Measurements from ENCODE around the gene TMPO. TPM values are rescaled to one million over a fixed set of nuclear protein-coding genes. Genes with fewer than 3 reads are reported as not detected.
"Not testable (repeated sequence)": the region's sequence is repeated elsewhere in the genome, so short reads cannot be mapped to it uniquely, and the experiment has no call there.

The TMPO gene
- polyA plus RNA-seq, 10 donors: 55.8 to 114 (median 82.6) TPM

DNA sequence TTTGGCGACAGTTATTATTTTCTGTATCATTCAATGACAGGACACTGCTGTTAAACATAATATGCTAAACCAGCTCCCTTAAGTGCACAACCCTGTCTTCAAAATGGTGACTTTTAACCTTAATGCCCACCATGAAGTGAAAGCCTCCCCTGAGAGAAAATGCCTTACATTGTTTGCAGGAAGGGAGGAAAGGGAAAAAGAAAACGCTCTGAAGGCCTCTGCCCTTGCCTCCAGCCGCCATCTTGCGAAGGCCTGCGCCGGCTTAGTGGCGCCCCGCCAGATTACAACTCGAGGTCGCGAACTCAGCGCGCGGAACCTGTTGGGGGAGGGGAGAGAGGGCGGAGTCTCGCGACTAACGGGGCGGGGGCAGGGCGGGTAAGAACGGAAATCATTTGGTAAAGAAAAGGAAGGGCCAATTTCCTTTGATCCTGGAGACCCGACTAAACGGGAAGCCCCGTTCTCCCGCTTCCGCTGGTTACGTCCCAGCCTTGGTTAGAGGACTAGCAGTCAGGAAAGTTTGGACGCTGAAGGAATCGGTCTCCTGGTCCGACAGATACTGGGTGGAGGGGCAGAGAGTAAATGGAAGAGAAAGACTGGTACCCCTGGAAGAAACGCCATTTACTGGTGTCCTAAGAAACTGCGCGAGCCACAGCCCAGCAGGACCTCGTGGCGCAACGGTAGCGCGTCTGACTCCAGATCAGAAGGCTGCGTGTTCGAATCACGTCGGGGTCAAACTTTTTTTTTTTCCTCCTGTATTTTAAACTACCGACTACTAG lies 11.6 kb upstream of the TMPO start:
- DNase-seq: peak; percentile 95 to 98 (median 97)

DNA sequence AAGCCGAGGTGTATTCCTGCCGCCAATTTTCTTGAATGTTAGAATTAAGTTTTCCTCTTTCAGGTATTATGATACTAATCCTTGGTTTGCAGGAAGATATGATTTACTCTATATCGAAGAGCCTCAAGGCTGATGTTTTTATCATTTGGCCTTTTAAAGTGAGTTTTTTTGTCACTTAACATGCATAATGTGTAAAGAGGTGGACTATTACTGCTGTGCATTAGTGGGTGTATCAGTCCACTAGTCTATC lies 11.1 kb upstream of the TMPO start:
- DNase-seq: no peak

DNA sequence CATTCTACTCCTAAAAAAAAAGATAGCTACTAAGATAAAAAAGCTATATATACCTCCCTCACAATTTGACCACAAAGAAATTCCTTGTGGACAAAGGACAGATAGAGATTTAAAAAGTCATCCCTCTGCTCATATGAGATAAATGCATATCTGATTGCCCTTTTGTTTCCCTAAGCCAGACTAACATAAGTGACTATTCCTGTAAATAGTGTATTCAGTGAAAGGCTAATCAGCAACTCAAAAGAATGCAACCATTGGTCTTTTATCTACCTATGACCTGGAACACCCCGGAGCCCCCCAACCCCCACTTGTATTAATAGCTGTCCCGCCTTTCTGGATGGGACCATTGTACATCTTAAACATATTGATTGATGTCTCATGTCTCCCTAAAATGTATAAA lies 6.3 kb upstream of the TMPO start:
- DNase-seq: no peak

DNA sequence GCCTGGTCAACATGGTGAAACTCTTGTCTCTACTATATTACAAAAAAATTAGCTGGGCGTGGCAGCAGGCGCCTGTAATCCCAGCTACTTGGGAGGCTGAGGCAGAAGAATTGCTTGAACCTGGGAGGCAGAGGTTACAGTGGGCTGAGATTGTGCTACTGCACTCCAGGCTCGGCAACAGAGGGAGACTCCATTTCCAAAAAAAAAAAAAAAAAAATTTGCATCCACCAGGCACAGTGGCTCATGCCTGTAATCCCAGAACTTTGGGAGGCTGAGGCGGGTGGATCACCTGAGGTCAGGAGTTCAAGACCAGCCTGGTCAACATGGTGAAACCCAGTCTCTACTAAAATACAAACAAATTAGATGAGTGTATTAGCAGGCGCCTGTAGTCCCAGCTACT lies 3.6 kb upstream of the TMPO start:
- not testable (repeated sequence) for DNase-seq

DNA sequence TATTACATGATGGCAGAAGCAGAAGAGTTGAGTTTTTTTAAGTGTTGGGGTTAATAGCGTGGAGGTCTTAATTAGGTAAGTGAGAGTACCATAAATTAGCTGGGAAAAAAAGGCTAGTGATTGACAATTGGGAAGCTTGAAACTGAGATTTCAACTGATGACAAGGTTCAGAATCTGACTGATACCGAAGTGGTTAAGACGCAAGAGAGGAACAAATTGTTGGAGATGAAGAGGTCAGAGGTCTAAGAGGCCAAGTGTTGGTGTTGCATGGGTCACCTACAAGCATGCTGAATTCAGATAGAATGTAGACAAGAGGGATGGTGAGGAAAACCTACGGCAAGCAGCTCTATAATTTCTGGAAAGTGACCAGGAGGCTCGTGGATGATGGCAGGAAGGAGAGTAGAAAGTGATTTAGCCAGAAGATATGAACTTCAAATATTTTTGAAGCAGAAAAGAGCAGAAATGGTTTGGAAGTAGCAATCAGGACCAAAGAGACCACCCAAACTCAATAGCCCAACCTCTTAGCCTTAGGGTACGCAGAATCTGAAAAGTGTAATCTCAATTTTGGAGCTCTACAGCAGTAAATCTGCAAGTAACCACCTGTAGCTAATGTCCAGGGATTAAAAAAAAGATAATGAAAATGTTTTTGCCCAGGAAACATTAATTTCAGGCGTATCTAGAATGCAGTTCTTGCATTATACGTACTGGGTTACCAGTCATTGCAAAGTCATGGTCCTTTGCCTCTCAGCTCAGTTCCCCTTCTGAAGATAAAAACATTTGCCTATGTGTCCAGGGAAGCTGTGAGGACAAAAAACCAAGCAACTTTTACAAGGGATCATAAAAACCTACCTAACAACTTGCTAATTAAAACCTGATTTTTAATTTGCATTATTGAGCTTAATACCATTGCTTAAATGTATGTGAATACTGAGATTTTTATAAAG lies 1.7 kb upstream of the TMPO start:
- DNase-seq: peak in 1 of 3 donors; percentile 15

DNA sequence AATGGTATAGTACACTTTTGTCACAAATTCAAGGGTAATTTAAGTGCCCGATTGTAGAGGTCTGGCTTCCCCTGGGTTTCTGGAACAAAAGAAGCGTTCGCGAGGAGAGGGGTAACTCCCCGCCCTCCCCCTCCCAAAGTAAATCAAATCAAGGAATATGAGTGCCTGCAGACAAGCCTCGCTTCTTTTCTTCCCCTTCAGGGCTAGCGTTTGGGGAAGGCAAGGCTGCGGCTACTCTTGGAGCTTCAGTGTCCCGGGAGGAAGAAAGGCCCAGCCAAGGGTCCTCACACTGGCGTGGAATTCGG lies 456 bp upstream of the TMPO start:
- no peak for DNase-seq

DNA sequence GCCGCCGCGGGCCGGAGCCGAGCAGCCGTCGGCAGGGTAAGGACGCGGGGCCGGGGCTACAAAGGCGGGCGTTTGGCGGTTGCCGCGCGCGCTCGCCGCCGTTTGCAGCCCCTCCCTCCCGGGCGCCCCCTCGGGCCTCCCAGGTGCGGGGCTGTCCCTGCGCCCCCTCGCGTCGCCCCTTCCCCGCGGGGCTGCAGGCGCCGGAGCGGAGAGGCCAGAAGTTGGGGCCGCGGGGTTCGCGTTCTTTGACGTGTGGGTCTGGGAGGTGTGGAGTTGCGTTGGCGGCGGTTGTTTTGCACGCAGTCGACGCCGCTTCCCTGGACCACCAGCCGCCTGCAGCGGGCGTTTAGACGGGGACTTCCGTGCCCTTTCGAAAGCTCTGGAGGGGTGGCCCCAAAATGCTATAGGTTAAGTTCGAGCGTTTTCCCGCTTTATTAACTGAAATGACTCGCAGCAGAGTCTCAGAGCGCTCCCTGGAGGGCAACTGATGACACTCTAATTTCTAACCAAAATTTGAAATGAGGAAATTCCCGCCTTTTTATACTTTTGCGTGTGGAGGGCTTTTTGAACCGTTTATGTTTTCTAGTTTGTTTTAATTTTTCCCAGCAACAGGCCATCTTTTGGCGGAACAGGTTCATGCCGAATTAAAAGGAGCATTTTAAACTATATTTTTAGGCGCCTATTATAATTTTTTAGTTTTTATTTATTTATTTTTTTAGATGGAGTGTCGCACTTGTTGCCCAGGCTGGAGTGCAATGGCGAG lies 902 bp downstream of the TMPO start:
- DNase-seq: peak; percentile 86 to 93 (median 90)

DNA sequence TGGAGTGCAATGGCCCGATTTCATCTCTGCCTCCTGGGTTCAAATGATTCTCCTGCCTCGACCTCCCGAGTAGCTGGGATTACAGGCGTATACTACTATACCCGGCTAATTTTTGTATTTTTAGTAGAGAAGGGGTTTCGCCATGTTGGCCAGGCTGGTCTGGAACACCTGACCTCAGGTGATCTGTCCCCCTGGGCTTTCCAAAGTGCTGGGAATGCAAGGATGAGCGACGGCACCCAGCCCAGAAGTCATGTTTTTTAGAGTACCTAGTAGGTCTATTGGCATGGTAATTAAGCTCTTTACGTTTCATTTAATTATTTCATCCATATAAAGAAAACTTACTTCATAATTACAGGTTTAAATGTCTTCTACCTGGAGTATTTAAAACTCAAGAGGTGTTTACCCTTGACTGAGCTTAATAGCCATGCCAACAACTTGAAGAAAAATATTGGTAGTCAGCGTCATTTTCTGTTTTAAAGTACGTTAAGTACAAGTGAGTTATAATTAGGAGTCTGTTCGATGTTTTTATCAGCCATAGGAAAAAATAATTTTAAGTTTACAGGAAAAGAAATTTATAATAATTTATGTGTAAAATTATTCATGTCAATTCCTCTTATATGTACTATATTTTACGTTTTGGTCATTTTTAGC lies 4.0 kb downstream of the TMPO start:
- no peak for DNase-seq

DNA sequence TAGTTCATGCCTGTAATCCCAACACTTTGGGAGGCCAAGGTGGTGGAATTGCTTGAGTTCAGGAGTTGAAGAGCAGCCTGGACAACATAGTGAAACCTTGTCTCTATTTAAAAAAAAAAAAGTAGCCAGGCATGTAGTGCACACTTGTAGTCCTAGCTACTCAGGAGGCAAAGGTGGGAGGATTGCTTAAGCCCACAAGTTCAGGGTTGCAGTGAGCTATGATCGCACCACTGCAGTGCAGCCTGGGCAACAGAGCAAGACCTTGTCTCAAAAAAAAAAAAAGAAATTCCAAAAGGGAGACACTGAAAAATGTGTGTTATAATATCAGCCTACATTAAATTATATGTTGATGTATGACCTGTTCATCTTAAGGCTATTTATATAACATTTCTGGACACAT lies 14.7 kb downstream of the TMPO start:
- DNase-seq: no peak

DNA sequence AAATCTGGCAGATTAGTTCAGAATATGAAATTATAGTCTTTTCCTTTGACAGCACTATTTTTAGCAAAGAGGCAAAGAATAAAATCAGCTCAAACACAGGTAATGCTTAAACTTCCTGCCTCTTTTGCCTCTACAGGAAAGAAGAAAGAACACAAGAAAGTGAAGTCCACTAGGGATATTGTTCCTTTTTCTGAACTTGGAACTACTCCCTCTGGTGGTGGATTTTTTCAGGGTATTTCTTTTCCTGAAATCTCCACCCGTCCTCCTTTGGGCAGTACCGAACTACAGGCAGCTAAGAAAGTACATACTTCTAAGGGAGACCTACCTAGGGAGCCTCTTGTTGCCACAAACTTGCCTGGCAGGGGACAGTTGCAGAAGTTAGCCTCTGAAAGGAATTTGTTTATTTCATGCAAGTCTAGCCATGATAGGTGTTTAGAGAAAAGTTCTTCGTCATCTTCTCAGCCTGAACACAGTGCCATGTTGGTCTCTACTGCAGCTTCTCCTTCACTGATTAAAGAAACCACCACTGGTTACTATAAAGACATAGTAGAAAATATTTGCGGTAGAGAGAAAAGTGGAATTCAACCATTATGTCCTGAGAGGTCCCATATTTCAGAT lies 17.4 kb downstream of the TMPO start:
- peak in 1 of 3 donors; percentile 22 for DNase-seq

DNA sequence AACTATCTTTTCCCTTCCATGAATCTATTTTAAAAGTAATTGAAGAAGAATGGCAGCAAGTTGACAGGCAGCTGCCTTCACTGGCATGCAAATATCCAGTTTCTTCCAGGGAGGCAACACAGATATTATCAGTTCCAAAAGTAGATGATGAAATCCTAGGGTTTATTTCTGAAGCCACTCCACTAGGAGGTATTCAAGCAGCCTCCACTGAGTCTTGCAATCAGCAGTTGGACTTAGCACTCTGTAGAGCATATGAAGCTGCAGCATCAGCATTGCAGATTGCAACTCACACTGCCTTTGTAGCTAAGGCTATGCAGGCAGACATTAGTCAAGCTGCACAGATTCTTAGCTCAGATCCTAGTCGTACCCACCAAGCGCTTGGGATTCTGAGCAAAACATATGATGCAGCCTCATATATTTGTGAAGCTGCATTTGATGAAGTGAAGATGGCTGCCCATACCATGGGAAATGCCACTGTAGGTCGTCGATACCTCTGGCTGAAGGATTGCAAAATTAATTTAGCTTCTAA lies 18.4 kb downstream of the TMPO start:
- no peak for DNase-seq

DNA sequence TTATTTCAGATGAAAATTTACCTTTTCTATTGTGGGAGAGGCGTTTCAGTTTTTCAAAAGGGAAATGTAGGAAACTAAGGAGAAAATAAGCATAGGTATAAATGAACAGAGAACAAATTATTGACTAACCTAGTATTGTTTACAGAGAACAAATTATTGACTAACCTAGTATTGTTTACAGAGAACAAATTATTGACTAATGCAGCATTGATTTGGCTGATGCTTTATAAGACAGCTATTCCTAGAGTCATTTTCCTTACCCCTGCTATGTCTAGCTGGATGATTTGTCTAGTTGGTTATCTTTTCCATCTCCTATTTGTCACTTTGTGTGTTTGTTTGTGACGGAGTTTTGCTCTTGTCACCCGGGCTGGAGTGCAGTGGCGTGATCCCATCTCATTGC lies 22.6 kb downstream of the TMPO start:
- no peak for DNase-seq

DNA sequence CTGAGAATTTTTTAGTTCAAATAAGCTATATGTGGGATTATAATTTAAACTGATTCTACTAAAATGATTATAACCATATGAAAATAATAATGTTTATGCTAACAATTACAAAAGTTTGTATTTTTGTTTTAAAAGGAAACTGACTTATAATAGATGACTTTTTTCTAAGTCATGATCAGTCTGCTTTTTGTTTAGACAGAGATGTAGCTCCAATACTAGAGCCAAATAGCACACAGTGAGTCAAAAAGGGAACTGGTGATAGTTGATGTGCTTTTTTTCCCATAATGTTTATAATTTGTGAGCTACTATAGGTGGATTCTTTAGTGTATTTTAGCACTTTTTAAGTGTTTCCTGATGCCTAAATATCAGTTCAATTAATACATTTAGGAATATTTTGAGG lies 28.3 kb downstream of the TMPO start:
- DNase-seq: no peak

DNA sequence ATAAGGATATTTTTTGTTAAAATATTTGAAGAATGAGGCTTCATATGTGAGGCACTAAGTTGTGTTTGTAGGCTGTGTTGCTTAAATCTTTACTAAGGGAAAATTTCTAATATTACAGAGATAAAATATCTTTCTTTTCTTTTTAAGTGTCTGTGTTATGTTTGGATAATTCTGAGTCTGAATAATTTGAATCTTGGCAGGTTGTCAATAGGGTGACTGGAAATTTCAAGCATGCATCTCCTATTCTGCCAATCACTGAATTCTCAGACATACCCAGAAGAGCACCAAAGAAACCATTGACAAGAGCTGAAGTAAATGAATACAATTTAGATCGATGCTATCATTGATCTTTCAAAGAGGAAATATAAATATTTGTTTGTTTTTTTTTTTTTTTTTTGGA lies 29.4 kb downstream of the TMPO start:
- DNase-seq: no peak

DNA sequence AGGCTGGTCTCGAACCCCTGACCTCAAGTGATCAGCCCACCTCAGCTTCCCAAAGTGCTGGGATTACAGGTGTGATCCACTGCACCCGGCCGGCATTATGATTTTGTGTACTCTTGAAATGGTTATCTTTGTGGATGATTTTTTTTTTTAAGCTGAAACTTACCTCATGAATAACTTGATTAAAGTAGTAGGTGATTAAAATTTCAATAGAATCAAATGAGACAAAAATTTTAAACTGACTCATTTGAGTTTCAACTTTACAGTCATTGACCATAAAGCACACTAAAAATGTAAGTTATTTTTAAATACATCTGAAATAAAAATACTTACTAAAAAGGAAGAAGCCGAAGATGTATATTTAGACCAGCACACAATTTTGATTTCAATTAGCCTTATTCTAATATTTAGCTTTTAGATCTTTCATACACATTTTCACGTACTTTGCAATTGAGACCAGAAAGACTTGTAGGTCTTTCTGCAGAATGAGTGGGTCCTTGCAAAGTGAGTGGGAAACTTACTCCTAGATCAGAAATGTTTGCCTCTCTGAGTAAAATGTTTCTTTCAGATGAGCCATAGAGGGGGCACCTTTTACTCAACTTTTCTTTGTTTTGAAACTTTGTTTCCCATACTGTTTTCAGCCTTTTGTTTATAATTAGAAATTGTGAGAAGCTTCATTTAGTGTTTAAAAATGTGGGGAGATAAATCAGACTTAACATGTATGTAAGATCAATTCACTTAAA lies 34.2 kb downstream of the TMPO start:
- DNase-seq: no peak

DNA sequence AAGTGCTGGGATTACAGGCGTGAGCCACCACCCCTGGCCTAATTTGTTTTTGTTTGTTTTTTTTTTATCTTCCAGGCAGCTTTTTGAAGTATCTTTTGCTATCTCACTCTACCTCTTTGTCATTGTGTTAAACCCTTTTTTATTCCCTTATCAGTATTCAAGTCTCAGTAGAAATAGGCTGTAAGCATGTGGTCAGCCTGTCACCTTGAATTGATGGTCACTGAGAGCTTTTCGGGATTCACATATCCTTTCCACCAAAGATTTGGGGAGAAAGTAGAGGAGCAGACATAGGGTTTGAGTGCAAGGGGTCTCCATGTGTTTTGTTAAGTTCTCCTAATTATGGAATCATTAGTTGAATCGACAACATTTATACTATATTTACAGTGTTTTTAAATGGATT lies 36.4 kb downstream of the TMPO start:
- no peak for DNase-seq

DNA sequence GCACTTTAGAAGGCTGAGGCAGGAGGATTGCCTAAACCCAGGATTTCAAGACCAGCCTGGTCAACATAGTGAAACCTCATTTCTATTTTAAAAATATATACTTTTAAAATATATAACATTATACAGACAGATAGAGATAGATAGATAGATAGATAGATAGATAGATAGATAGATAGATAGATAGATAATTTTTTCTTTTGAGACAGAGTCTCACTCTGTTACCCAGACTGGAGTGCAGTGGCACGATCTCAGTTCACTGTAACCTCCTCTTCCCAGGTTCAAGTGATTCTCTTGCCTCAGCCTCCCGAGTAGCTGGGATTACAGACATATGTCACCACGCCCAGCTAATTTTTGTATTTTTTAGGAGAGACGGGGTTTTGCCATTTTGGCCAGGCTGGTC lies 42.7 kb downstream of the TMPO start:
- DNase-seq: not testable (repeated sequence)

DNA sequence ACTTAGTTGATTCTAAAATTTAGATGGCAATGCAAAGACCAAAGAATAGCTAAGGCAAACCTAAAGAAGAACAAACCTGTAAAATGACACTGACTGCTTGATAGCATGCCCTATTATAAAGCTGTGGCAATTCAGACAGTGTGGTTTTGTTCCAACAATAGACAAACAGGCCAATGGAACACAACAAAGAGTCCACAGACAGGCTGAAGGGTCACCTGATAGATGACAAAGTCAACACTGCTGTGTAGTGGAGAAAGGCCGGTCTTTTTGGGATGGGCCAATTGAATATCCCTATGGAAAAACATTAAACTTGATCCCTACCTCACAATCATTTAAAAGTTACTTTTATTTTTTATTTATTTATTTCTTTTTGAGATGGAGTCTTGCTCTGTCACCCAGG lies 44.3 kb downstream of the TMPO start:
- DNase-seq: no peak

DNA sequence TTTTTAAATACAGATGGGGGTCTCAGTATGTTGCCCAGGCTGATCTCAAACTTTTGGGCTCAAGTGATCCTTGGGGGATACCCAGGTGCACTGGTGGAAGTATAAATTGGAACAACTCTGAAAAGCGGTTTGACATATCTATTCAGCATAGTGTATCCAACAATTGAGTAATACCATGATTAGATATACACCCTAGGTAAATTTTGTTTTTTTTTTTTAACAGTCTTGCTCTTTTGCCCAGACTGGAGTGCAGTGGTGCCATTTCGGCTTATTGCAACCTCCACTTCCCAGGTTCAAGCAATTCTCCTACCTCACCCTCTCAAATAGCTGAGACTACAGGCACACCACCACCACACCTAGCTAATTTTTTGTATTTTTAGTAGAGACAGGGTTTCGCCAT lies 46.5 kb downstream of the TMPO start:
- DNase-seq: no peak

DNA sequence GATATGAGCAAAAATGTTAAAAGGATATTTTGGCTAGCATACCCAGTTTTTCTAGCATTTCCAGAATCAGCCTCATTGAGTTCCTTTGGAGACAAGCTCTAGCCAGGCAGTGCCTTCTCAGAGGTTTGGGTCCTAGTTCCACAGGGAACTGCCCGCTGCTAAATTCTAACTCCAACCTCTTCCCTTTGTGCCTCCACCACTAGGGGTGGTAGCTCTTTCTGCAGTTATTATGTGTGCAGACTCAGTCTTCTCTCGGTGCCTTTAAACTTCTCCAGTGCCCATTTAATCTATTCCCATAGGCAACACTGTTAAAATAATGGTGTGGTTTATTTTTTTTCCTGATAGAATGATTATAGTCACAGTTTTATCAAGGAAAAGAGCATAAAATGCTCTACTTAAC lies 56.6 kb downstream of the TMPO start:
- no peak for DNase-seq

DNA sequence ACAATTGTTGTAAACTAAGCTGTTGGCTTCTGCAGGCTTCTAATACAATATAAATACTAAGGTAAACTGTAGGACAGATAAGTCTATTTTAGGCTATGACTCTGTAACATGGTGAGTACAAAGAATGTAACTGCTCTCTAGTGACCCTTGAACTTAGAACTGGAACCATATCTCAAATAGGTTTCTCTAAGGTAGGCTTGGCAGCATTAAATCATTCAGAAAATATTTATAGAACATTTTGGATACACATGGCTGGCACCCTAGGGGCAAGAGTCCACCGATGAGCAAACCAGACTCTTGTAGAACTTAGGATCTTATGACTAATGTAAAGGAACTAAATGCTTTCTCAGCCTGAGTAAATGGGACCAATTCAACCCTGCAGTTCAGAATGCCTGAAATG lies 58.7 kb downstream of the TMPO start:
- DNase-seq: no peak
